CD14-positive monocyte (primary cell): ENCODE measurements around the gene AKIRIN1. TPM values are rescaled to one million over a fixed set of nuclear protein-coding genes. Genes with fewer than 3 reads are reported as not detected.

Experiments used
- DNase-seq, 3 donors: peaks; one replicate each; pipeline ENCODE4 v3.0.0-alpha.2; 2011 to 2022
- H2AFZ ChIP-seq: 2 replicates; pipeline ENCODE4 v1.6.0; 2012; ENCODE audit warnings: mild to moderate bottlenecking, low read depth, low read length, inconsistent platforms; ENCODE audit not compliant: insufficient read depth, poor library complexity, severe bottlenecking
- H3K27ac ChIP-seq, 2 donors: 1 replicate in 1 of 2; 2 replicates in 1 of 2; pipeline ENCODE4 v1.5.1; 2012 to 2013; ENCODE audit warnings: low read length in 2 of 2, control low read depth in 1 of 2, inconsistent platforms in 1 of 2, low read depth in 1 of 2, mild to moderate bottlenecking in 1 of 2
- H3K27me3 ChIP-seq, 2 donors: one replicate each; pipeline versions ENCODE4 v1.6.0 to v1.6.1; 2011 to 2013; ENCODE audit warnings: low read length in 2 of 2; ENCODE audit not compliant: control insufficient read depth in 2 of 2, insufficient read depth in 2 of 2
- H3K36me3 ChIP-seq, 2 donors: replicated peaks in 1 of 2; 1 replicate in 1 of 2; 2 replicates in 1 of 2; pipeline versions ENCODE4 v1.5.1 to v1.6.1; 2012 to 2013; ENCODE audit warnings: low read length in 2 of 2, control low read depth in 1 of 2, inconsistent platforms in 1 of 2, mild to moderate bottlenecking in 1 of 2; ENCODE audit not compliant: insufficient read depth in 2 of 2, control insufficient read depth in 1 of 2
- H3K4me1 ChIP-seq, 2 donors: 1 replicate in 1 of 2; 2 replicates in 1 of 2; pipeline versions ENCODE4 v1.5.1 to v1.6.1; 2012 to 2013; ENCODE audit warnings: low read length in 2 of 2, control low read depth in 1 of 2, inconsistent platforms in 1 of 2, mild to moderate bottlenecking in 1 of 2, moderate library complexity in 1 of 2; ENCODE audit not compliant: insufficient read depth in 2 of 2, control insufficient read depth in 1 of 2
- H3K4me2 ChIP-seq: replicated peaks from 2 replicates; pipeline ENCODE3; 2012; ENCODE audit warnings: low read length, moderate library complexity, mild to moderate bottlenecking; ENCODE audit not compliant: poor library complexity, severe bottlenecking; ENCODE audit errors: extremely low read depth
- H3K4me3 ChIP-seq, 3 experiments: fragments of 200-600 bp in 1 of 3; sonication (generic) in 1 of 3; replicated peaks in 1 of 3; 1 replicate in 2 of 3; 2 replicates in 1 of 3; pipeline ENCODE4 v1.5.1; 2011 to 2013; ENCODE audit warnings: low read length in 3 of 3, mild to moderate bottlenecking in 3 of 3, control low read depth in 2 of 3, low read depth in 2 of 3, inconsistent platforms in 1 of 3, moderate library complexity in 1 of 3
- H3K79me2 ChIP-seq: 2 replicates; pipeline ENCODE4 v1.6.0; 2012; ENCODE audit warnings: mild to moderate bottlenecking, control low read depth, inconsistent platforms, low read length, moderate library complexity; ENCODE audit not compliant: insufficient read depth
- H3K9ac ChIP-seq: 2 replicates; pipeline ENCODE4 v1.6.0; 2017; ENCODE audit warnings: low read length, mild to moderate bottlenecking; ENCODE audit not compliant: insufficient read depth, poor library complexity, severe bottlenecking
- H3K9me3 ChIP-seq, 2 donors: replicated peaks in 1 of 2; 1 replicate in 1 of 2; 2 replicates in 1 of 2; pipeline versions ENCODE4 v1.5.1 to v1.6.1; 2012 to 2013; ENCODE audit warnings: low read length in 2 of 2, control low read depth in 1 of 2; ENCODE audit not compliant: control insufficient read depth in 1 of 2, insufficient read depth in 1 of 2
- H4K20me1 ChIP-seq: 2 replicates; pipeline ENCODE4 v1.6.0; 2012; ENCODE audit warnings: mild to moderate bottlenecking, low read length, control low read depth, moderate library complexity; ENCODE audit not compliant: insufficient read depth
- H3K27ac Mint-ChIP-seq, 7 donors: one replicate each; pipeline ENCODE4 v1.8.0; 2020; ENCODE audit warnings: mild to moderate bottlenecking in 7 of 7, mixed read lengths in 7 of 7, moderate library complexity in 6 of 7, inconsistent platforms in 2 of 7
- H3K27me3 Mint-ChIP-seq, 3 donors: one replicate each; pipeline ENCODE4 v1.8.0; 2021 to 2022; ENCODE audit warnings: low read depth in 3 of 3, mild to moderate bottlenecking in 3 of 3, mixed read lengths in 3 of 3, moderate library complexity in 3 of 3, inconsistent platforms in 1 of 3
- H3K36me3 Mint-ChIP-seq, 2 donors: one replicate each; pipeline ENCODE4 v1.8.0; 2020; ENCODE audit warnings: mixed read lengths in 2 of 2, inconsistent platforms in 1 of 2, mild to moderate bottlenecking in 1 of 2
- H3K4me1 Mint-ChIP-seq: one replicate; pipeline ENCODE4 v1.8.0; 2020; ENCODE audit warnings: mild to moderate bottlenecking, mixed read lengths
- H3K4me3 Mint-ChIP-seq, 2 donors: one replicate each; pipeline ENCODE4 v1.8.0; 2020; ENCODE audit warnings: mild to moderate bottlenecking in 2 of 2, mixed read lengths in 2 of 2, moderate library complexity in 1 of 2
- H3K9me3 Mint-ChIP-seq, 7 donors: one replicate each; pipeline ENCODE4 v1.8.0; 2020 to 2022; ENCODE audit warnings: mixed read lengths in 7 of 7, mild to moderate bottlenecking in 6 of 7, moderate library complexity in 6 of 7, inconsistent platforms in 2 of 7
- CTCF ChIP-seq: fragments of 200-600 bp; IDR thresholded peaks from one replicate; pipeline ENCODE4 v1.8.0; 2022; ENCODE audit warnings: antibody characterized with exemption, mild to moderate bottlenecking
- WGBS: methylation state at CpG from one replicate; pipeline ENCODE4 v1.1.5; 2013; ENCODE audit warnings: missing lambda C conversion rate; ENCODE audit not compliant: insufficient coverage; 5-methylcytosine and 5-hydroxymethylcytosine counted together
- intact Hi-C, 2 donors: fragments of 100-400 bp; cut with micrococcal nuclease; formaldehyde crosslinking; loops; one replicate each; pipeline versions ENCODE4 v1.15.0 to v1.15.1; 2023
- polyA plus RNA-seq, 3 donors: library from polyadenylated mRNA; depleted of rRNA in 1 of 3; unstranded in 2 of 3; stranded (reverse) in 1 of 3; fragments of 300-500 nt in 2 of 3; fragments of >200 nt in 1 of 3; fragmentation: Illumina TruSeq in 2 of 3; gene quantifications; 1 replicate in 2 of 3; 2 replicates in 1 of 3; pipeline ENCODE4 v1.2.3, GENCODE V29; 2012 to 2021

Gene AKIRIN1
- polyA plus RNA-seq, 3 donors, result 41.8 to 61.0 (median 60.8) TPM

- no peaks in the 10 kb centered on the region for H3K4me1 ChIP-seq
- H3K79me2 ChIP-seq, result no peaks in the 10 kb centered on the region
- no peak overlapping the region for H3K4me2 ChIP-seq
- no peak overlapping the region for H3K4me3 ChIP-seq
- H3K27ac ChIP-seq, result no peak overlapping the region
- no peak overlapping the region for H3K9ac ChIP-seq
- no peaks in the 10 kb centered on the region for H3K36me3 ChIP-seq
- WGBS, result 97% methylated on average over 6 of the region's 10 CpGs
- Mint-ChIP-seq H3K9me3 (peaks cover 0 to 5% (median 4%) of the 10 kb centered on the region in 7 donors), H3K27me3 (peaks cover 2 to 7% (median 2%) of the 10 kb centered on the region in 3 donors), H3K4me3 (no peak overlapping the region), H3K27ac (no peak overlapping the region), H3K36me3 (no peaks in the 10 kb centered on the region), H3K4me1 (no peaks in the 10 kb centered on the region)
- no peak overlapping the region for H2AFZ ChIP-seq
- no peak for TF ChIP-seq CTCF
- no peaks in the 10 kb centered on the region for H4K20me1 ChIP-seq
- intact Hi-C loops, result no loop called here
- no peak for DNase-seq
- H3K27me3 ChIP-seq, result no peaks in the 10 kb centered on the region
- peaks cover 0 to 4% of the 10 kb centered on the region in 2 donors for H3K9me3 ChIP-seq
Observed at GRCh38 chr1:38942664-38943428, 48.2 kb upstream of the AKIRIN1 start.

- Mint-ChIP-seq H3K4me1 (no peaks in the 10 kb centered on the region), H3K27me3 (peaks cover 2 to 4% (median 3%) of the 10 kb centered on the region in 3 donors), H3K4me3 (no peak overlapping the region), H3K36me3 (no peaks in the 10 kb centered on the region), H3K9me3 (peaks cover 0 to 7% (median 5%) of the 10 kb centered on the region in 7 donors), H3K27ac (no peak overlapping the region)
- H4K20me1 ChIP-seq, result no peaks in the 10 kb centered on the region
- intact Hi-C loops, result no loop called here
- WGBS, result 100% methylated on average over 2 of the region's 4 CpGs
- no peak overlapping the region for H2AFZ ChIP-seq
- DNase-seq, result no peak
- TF ChIP-seq CTCF, result no peak
- H3K79me2 ChIP-seq, result no peaks in the 10 kb centered on the region
- no peak overlapping the region for H3K4me2 ChIP-seq
- no peak overlapping the region for H3K9ac ChIP-seq
- peaks cover 0 to 4% of the 10 kb centered on the region in 2 donors for H3K9me3 ChIP-seq
- no peak overlapping the region for H3K4me3 ChIP-seq
- H3K4me1 ChIP-seq, result no peaks in the 10 kb centered on the region
- no peak overlapping the region for H3K27ac ChIP-seq
- no peaks in the 10 kb centered on the region for H3K36me3 ChIP-seq
- no peaks in the 10 kb centered on the region for H3K27me3 ChIP-seq
Observed at GRCh38 chr1:38944547-38944946, 46.5 kb upstream of the AKIRIN1 start.
